H1 (cell line): ENCODE measurements around the gene CACNG5. TPM values are rescaled to one million over a fixed set of nuclear protein-coding genes. Genes with fewer than 3 reads are reported as not detected.

Experiments used
- CEBPB ChIP-seq: IDR thresholded peaks from 2 replicates; pipeline ENCODE4 v1.6.1; 2012; ENCODE audit warnings: low read depth, low read length
- CTBP2 ChIP-seq: IDR thresholded peaks from 2 replicates; pipeline ENCODE4 v1.7.0; 2011; ENCODE audit warnings: borderline replicate concordance, mild to moderate bottlenecking, moderate library complexity, mixed read lengths, low read length; ENCODE audit not compliant: insufficient read depth, insufficient read length
- HDAC2 ChIP-seq, 2 experiments: fragments of 300-600 bp in 1 of 2; sonication (generic) in 1 of 2; IDR thresholded peaks; 2 replicates each; pipeline ENCODE4 v1.6.1; 2011 to 2012; ENCODE audit warnings: low read depth in 2 of 2, low read length in 2 of 2, mild to moderate bottlenecking in 2 of 2, moderate library complexity in 2 of 2, borderline replicate concordance in 1 of 2, inconsistent platforms in 1 of 2
- HDAC6 ChIP-seq: IDR thresholded peaks from one replicate; pipeline ENCODE4 v1.7.1; 2012; ENCODE audit warnings: low read depth, mild to moderate bottlenecking, inconsistent platforms, low read length, moderate library complexity
- NANOG ChIP-seq: IDR thresholded peaks from 2 replicates; pipeline ENCODE4 v1.6.1; 2011; ENCODE audit warnings: low read length, low read depth, mild to moderate bottlenecking, inconsistent platforms; ENCODE audit not compliant: insufficient read depth, poor library complexity, severe bottlenecking
- RAD21 ChIP-seq, 2 experiments: IDR thresholded peaks in 1 of 2; conservative IDR thresholded peaks in 1 of 2; 2 replicates each; pipeline ENCODE4 v1.6.1; 2011; ENCODE audit warnings: low read depth in 2 of 2, low read length in 2 of 2, improper control_type of control experiment in 1 of 2, inconsistent platforms in 1 of 2, mild to moderate bottlenecking in 1 of 2, moderate library complexity in 1 of 2
- SIX5 ChIP-seq: IDR thresholded peaks from 2 replicates; pipeline ENCODE4 v1.6.1; 2011; ENCODE audit warnings: mild to moderate bottlenecking, low read depth, low read length
- polyA plus RNA-seq, 7 experiments: library from polyadenylated mRNA; depleted of rRNA in 3 of 7; stranded (reverse) in 5 of 7; unstranded in 2 of 7; fragments of >200 nt in 5 of 7; fragments of 200-250 nt in 2 of 7; gene quantifications; 1 replicate in 5 of 7; 2 replicates in 1 of 7; 4 replicates in 1 of 7; pipeline versions ENCODE4 v1.2.1 to v1.2.3, GENCODE V29; 2011 to 2013; ENCODE audit warnings: missing spikeins in 2 of 7, mixed read lengths in 2 of 7
- total RNA-seq: library from RNA; stranded (reverse); fragmentation: NEBNext Ultra II Directional; extraction: Animal tissue kit (Norgen Biotek cat#: 25700); gene quantifications from 2 replicates; pipeline ENCODE4 v1.2.1, GENCODE V29; 2021
- TF ChIP-seq, protein P1 (sequence below): IDR thresholded peaks from 2 replicates; pipeline ENCODE4 v1.6.1; 2012; ENCODE audit warnings: low read length, inconsistent platforms

CACNG5 gene
- total and polyA plus RNA-seq, 2 of the 8 experiments (the other 6 are each of a cell fraction or from before 2014, with no cell fraction given) = 2.2 to 3.1 TPM

DNA sequence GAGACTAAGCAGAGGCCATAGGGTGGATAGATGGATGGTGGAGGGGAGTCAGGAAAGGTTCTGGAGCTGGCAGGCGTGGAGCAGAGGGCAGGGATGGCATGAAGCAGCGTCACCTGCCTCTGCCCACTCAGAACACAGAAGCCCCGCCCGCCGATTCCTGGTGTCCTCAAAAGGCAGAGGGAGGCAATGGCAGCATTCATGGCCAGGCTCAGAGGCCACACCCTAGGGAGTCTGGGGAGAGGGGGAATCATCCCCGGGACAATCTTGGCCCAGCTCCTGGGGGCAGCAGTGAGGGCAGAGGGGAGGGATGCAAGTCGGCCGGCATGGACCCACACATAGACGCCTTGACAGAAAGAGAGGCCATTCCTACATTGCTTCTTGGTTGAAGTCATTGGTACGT is 68.9 kb downstream of the CACNG5 start (continued):
- TF ChIP-seq, protein P1, sequence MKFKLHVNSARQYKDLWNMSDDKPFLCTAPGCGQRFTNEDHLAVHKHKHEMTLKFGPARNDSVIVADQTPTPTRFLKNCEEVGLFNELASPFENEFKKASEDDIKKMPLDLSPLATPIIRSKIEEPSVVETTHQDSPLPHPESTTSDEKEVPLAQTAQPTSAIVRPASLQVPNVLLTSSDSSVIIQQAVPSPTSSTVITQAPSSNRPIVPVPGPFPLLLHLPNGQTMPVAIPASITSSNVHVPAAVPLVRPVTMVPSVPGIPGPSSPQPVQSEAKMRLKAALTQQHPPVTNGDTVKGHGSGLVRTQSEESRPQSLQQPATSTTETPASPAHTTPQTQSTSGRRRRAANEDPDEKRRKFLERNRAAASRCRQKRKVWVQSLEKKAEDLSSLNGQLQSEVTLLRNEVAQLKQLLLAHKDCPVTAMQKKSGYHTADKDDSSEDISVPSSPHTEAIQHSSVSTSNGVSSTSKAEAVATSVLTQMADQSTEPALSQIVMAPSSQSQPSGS = no peak
- no peak for TF ChIP-seq HDAC2 (IDR thresholded peaks at IDR 0.05; ENCODE audit: borderline replicate concordance in 1 of 2, low read depth in 2 of 2, low read length in 2 of 2)
- no peak for TF ChIP-seq NANOG
- TF ChIP-seq CEBPB = no peak
- TF ChIP-seq HDAC6 = no peak
- no peak for TF ChIP-seq RAD21 (IDR thresholded peaks at IDR 0.05 in 1 of 2, conservative IDR thresholded peaks at IDR 0.05 in 1 of 2; ENCODE audit: low read depth in 2 of 2, low read length in 2 of 2)
- TF ChIP-seq SIX5 = no peak
- TF ChIP-seq CTBP2 = no peak
